ENCODE results near the gene CASZ1.

CASZ1 gene

DNA sequence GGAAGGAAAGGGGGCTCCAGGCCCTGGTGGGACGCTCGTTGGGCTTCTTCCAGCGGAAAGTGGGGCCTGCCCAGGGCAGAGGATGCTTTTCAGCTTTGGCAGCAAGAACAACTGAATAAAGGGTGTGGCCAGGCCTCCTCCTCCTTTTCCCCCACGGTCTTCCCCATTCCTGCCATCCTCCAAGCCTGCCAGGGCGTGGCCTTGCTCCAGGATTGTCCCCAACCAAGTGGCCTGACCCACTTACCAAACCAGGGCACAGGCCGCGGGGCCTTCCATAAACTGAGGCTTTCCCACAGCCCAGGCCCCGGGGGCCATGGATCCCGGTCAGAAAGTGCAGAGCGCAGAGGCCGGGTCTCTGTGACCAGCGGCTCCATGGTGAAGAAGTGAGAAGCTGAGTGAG lies 33.6 kb downstream of the CASZ1 start:
- WGBS, 2 experiments = 93 to 95% methylated on average over 12 of the region's 12 CpGs
- Histone ChIP-seq H3K4me1 (ENCODE audit: control insufficient read depth, insufficient read depth, low read length) (peaks cover 17% of the 10 kb centered on the region), H3K4me3 (ENCODE audit: insufficient read depth, low read depth, low read length) (no peak overlapping the region), H3K36me3 (ENCODE audit: control insufficient read depth, insufficient read depth, low read length) (no peaks in the 10 kb centered on the region), H3K9me3 (ENCODE audit: control insufficient read depth, low read length) (no peaks in the 10 kb centered on the region), H3K27me3 (ENCODE audit: control insufficient read depth, insufficient read depth, low read length, poor library complexity, severe bottlenecking) (no peaks in the 10 kb centered on the region), H3K27ac (ENCODE audit: insufficient read depth, low read depth, low read length, poor library complexity, severe bottlenecking) (no peak overlapping the region)

DNA sequence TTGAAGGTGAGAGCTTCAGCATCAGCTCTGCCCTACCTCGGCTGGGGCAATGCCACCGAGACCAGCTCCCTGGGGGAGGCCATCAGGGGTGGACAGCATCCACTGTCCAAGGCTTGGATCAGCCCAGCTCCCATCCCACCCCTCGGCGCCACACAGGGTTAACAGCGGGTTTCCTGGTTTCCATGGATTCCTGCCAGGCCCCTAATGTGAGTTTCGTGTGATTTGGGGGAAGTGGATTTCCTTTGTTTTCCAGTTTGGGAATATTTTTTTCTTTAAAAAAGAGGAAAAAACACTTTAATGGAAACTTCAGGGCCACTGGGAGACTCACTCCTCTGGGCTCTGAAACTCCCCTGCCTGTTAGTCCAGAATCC lies 34.3 kb downstream of the CASZ1 start:
- H3K4me3 ChIP-seq (ENCODE audit: insufficient read depth, low read depth, low read length) = no peak overlapping the region

DNA sequence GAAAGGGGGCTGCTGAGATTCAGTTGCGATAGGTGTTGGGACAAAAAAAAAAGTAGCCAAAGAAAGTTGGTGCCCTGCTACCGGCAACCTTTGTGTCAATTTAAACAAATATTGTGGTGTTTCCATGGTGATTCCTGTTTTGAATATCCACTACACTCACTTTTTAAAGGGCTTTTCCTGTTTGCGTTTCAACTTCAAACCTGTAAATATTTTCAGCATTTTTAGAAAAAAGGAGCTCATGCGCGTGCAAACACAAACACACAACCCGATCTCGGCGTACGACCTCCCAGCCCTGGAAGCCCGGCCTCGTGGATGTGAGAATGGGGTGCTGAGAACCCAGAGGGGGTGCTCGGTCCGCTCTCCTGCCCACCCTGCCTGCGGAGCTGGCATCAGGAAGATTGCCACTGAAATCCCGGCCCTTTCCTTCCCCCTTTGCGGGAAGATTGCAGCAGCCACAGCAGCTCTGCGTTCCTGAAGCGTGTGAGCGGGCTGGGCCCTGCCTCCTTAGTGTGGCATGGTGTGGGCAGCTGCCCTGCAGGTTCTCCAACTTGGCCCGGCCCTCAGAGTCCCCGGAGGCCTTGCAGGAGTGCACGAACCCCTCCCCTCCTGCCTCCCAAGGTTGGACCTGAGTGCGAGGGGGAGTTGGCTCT lies 34.8 kb downstream of the CASZ1 start:
- WGBS, 2 experiments = 88 to 91% methylated on average over 23 of the region's 23 CpGs
- Histone ChIP-seq H3K27ac (ENCODE audit: insufficient read depth, low read depth, low read length, poor library complexity, severe bottlenecking) (no peak overlapping the region), H3K27me3 (ENCODE audit: control insufficient read depth, insufficient read depth, low read length, poor library complexity, severe bottlenecking) (no peaks in the 10 kb centered on the region)

More for the DNA sequence above, 34.3 kb downstream of the CASZ1 start:
- no peaks in the 10 kb centered on the region for H3K36me3 ChIP-seq (ENCODE audit: control insufficient read depth, insufficient read depth, low read length)
- H3K9me3 ChIP-seq (ENCODE audit: control insufficient read depth, low read length) = no peaks in the 10 kb centered on the region
- H3K27ac ChIP-seq (ENCODE audit: insufficient read depth, low read depth, low read length, poor library complexity, severe bottlenecking) = no peak overlapping the region
- no peaks in the 10 kb centered on the region for H3K27me3 ChIP-seq (ENCODE audit: control insufficient read depth, insufficient read depth, low read length, poor library complexity, severe bottlenecking)
- WGBS, 2 experiments = 83 to 91% methylated on average over 6 of the region's 6 CpGs
- peaks cover 13% of the 10 kb centered on the region for H3K4me1 ChIP-seq (ENCODE audit: control insufficient read depth, insufficient read depth, low read length)

DNA sequence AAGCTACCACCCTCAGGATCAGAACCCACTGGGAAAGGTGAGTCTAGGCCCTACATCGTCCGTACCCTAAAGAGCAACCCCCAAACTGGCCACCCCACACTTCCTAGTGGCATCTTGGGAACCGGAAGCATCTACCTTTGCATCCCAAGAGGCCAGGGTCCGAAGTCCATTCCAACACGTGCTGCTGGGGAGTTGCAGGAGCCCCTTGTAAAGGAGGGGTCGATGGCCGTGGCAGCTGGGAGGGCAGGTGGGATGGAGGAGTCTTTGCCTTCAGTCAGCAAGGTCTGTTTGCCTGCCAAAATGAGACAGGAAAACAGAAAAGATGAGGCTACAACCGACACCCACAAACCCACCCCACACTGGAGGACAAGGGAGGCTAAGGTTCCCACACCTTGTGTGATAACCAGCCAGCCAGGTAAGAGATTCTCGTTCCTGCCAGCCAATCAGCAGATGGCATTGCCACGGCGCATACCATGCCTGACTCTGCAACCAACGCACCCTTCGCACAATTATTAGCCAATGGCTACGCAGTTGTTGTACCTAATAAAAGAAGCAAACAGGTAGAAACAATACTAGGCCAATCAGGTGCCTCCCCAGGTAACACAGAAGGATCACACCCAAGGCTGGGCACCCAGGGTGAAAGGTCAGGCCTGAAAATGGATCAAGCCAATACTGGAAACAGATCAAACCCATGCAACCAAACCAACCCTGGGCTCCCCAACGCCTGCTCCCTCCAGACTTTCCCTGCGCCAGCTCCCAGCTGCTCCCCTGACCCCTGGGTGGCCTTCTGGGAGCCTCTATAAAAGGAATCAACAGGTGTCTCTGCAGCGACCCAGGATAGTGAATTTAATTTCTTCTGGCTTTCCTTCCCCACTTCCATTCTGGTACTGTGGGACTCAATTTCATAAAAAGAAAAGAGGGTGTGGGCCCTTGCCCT lies 35.6 kb downstream of the CASZ1 start:
- no peaks in the 10 kb centered on the region for H3K9me3 ChIP-seq (ENCODE audit: control insufficient read depth, low read length)
- 91 to 94% methylated on average over 17 of the region's 17 CpGs for WGBS, 2 experiments
- H3K36me3 ChIP-seq (ENCODE audit: control insufficient read depth, insufficient read depth, low read length) = no peaks in the 10 kb centered on the region
- H3K27me3 ChIP-seq (ENCODE audit: control insufficient read depth, insufficient read depth, low read length, poor library complexity, severe bottlenecking) = no peaks in the 10 kb centered on the region
- H3K4me1 ChIP-seq (ENCODE audit: control insufficient read depth, insufficient read depth, low read length) = peaks cover 25% of the 10 kb centered on the region
- no peak overlapping the region for H3K4me3 ChIP-seq (ENCODE audit: insufficient read depth, low read depth, low read length)
- H3K27ac ChIP-seq (ENCODE audit: insufficient read depth, low read depth, low read length, poor library complexity, severe bottlenecking) = no peak overlapping the region

More for the DNA sequence above, 34.8 kb downstream of the CASZ1 start:
- Histone ChIP-seq H3K9me3 (ENCODE audit: control insufficient read depth, low read length) (no peaks in the 10 kb centered on the region), H3K4me1 (ENCODE audit: control insufficient read depth, insufficient read depth, low read length) (peaks cover 17% of the 10 kb centered on the region), H3K4me3 (ENCODE audit: insufficient read depth, low read depth, low read length) (no peak overlapping the region), H3K36me3 (ENCODE audit: control insufficient read depth, insufficient read depth, low read length) (no peaks in the 10 kb centered on the region)

DNA sequence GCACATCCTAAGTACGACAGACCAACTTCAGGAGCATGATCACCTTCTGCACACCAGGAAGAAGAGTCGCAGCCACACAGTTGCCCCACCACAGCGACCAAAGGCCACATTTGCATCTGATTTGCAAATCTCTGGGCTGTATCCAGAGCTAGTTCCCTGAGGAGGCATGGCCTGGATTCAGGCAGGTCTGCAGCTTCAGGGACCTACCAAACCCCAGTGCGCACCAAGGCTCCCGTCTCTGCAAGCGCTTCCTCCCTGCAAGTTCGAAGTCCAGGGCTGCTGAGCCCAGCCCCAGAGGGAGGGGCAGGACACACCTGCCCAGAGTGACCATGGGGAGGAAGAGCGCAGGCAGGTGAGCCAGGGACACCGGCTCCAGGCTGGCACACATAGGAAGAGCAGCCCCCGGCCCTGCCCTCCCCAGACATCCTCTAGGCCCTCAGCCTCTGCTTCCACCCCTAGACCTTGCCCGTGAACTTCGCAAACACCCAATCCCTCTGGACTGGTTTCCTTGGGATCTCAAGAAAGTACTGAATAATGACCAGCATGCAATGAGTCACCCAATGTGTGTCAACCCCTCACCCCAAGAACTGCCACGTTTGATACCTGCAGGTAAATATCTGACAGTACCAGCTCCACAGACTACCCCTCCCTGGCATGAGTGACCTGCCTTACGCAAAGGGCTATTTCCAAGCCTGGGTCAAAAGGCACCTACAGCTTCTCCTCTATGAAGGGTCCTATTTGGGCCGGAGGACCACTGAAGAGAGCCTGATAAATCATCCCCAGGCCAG lies 36.8 kb downstream of the CASZ1 start:
- no peaks in the 10 kb centered on the region for H3K27me3 ChIP-seq (ENCODE audit: control insufficient read depth, insufficient read depth, low read length, poor library complexity, severe bottlenecking)
- no peak overlapping the region for H3K27ac ChIP-seq (ENCODE audit: insufficient read depth, low read depth, low read length, poor library complexity, severe bottlenecking)
- WGBS, 2 experiments = 87 to 88% methylated on average over 15 of the region's 15 CpGs
- peaks cover 27% of the 10 kb centered on the region for H3K4me1 ChIP-seq (ENCODE audit: control insufficient read depth, insufficient read depth, low read length)
- H3K4me3 ChIP-seq (ENCODE audit: insufficient read depth, low read depth, low read length) = no peak overlapping the region
- no peaks in the 10 kb centered on the region for H3K36me3 ChIP-seq (ENCODE audit: control insufficient read depth, insufficient read depth, low read length)
- H3K9me3 ChIP-seq (ENCODE audit: control insufficient read depth, low read length) = no peaks in the 10 kb centered on the region

DNA sequence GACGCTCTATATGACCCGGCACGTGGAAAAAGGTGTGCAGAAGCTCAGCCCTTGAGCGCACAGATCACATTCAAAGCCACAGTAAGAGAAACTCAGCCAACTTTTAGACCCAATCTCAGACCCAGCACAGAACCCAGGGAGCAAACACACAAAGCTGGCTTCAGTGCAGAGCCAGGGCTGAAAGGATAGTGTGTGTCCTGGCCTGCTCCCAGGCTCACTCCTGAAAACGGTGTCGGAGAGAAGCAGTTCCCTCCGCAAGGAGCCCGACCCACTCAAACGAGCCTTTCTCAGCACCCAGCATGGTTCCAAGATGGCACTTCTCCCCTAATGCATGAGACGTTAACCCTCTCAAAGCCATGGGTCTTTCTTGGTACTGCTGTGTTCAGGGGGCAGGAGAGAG lies 39.6 kb downstream of the CASZ1 start:
- no peaks in the 10 kb centered on the region for H3K27me3 ChIP-seq (ENCODE audit: control insufficient read depth, insufficient read depth, low read length, poor library complexity, severe bottlenecking)
- no peak overlapping the region for H3K27ac ChIP-seq (ENCODE audit: insufficient read depth, low read depth, low read length, poor library complexity, severe bottlenecking)
- no peaks in the 10 kb centered on the region for H3K9me3 ChIP-seq (ENCODE audit: control insufficient read depth, low read length)
- WGBS, 2 experiments = 44 to 45% methylated on average over 10 of the region's 10 CpGs
- no peaks in the 10 kb centered on the region for H3K36me3 ChIP-seq (ENCODE audit: control insufficient read depth, insufficient read depth, low read length)
- H3K4me3 ChIP-seq (ENCODE audit: insufficient read depth, low read depth, low read length) = no peak overlapping the region
- H3K4me1 ChIP-seq (ENCODE audit: control insufficient read depth, insufficient read depth, low read length) = peaks cover 32% of the 10 kb centered on the region

DNA sequence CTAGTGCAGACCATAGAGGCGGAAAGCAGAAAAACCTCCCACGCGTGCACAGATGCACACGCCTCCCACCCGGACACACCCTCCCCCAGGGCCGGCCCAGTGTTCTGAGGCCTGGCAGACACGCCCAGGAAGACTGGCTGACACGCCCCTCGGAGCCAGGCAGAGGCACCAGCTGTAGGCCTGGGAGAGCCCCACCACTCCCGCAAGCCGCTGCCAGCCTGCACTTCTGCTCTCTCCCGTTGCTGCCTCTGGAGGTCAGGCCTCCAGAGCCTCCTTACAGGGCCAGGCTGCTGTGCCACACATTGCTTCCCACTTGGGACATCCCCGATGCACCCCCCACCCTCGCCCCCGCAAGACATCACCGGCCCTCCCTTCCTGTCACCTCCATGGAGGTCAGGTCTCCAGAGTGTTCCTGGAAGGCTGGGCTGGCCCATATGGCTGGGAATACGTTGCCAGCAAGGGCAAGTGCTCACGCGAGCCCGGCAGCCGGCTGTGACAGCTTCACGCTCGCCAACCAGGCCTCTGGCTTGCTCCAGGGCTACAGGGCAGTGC lies 40.4 kb downstream of the CASZ1 start:
- 86% methylated on average over 23 of the region's 23 CpGs for WGBS, 2 experiments
- Histone ChIP-seq H3K27ac (ENCODE audit: insufficient read depth, low read depth, low read length, poor library complexity, severe bottlenecking) (no peak overlapping the region), H3K4me1 (ENCODE audit: control insufficient read depth, insufficient read depth, low read length) (peaks cover 25% of the 10 kb centered on the region), H3K9me3 (ENCODE audit: control insufficient read depth, low read length) (no peaks in the 10 kb centered on the region), H3K27me3 (ENCODE audit: control insufficient read depth, insufficient read depth, low read length, poor library complexity, severe bottlenecking) (no peaks in the 10 kb centered on the region), H3K36me3 (ENCODE audit: control insufficient read depth, insufficient read depth, low read length) (no peaks in the 10 kb centered on the region), H3K4me3 (ENCODE audit: insufficient read depth, low read depth, low read length) (no peak overlapping the region)

DNA sequence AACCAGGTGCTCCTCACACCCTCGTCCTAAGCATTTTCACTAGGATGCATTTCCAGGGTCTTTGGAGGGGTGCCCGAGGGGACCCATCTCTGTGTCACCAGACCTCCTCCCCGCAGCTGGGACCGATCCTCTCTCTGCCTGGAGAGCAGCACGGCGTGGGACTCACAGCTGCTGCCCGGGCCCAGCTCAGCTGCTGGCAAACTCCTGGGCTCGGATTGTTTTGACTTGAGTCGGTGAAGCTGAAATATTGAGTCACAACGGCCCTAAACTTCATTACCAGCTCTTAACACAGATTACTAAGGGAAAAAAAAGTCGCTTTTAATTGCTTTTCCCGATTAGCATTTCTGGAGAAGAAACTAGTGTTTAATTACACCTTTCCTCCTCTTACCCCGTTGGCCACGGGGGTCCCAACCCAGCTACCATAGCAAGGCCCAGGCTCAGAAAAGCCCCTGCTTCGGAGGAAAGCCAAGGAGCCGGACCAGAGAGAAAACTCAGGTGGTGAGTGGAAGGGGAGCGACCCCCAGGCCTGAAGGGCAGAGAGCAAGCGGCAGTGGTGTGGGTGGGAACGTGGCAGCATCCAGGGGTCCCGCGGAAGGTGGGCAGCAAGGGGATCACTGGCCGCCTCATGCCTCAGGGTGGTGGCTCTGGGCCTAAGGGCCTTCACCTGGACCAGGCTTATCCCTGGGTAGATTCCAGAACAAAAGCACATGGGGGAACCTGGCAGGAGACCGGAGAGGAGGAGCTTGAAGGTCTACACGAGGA lies 41.7 kb downstream of the CASZ1 start:
- Histone ChIP-seq H3K27me3 (ENCODE audit: control insufficient read depth, insufficient read depth, low read length, poor library complexity, severe bottlenecking) (no peaks in the 10 kb centered on the region), H3K36me3 (ENCODE audit: control insufficient read depth, insufficient read depth, low read length) (no peaks in the 10 kb centered on the region)
- 88 to 90% methylated on average over 24 of the region's 24 CpGs for WGBS, 2 experiments

DNA sequence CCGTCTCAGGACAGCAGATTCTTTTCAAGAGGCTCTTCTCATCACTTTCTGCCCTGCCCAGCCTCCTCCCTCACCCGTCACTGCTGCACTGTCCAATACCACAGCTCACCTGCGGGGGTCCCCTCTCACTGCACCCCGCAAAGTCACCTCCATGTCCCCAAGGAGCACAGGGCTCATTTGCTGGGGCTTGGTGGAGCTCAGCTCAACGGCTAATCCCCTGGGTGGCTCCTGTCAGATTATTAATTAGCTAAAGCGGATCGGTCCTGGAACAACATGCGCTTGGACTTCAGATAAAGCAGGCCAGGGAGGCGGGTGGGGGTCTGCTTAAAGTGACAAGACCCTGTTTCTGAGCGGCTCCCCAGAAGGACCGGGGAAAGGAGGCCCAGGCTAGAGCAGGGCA lies 43.1 kb downstream of the CASZ1 start:
- no peaks in the 10 kb centered on the region for H3K9me3 ChIP-seq (ENCODE audit: control insufficient read depth, low read length)
- no peaks in the 10 kb centered on the region for H3K36me3 ChIP-seq (ENCODE audit: control insufficient read depth, insufficient read depth, low read length)
- 78 to 82% methylated on average over 11 of the region's 11 CpGs for WGBS, 2 experiments
- H3K27ac ChIP-seq (ENCODE audit: insufficient read depth, low read depth, low read length, poor library complexity, severe bottlenecking) = no peak overlapping the region
- H3K4me1 ChIP-seq (ENCODE audit: control insufficient read depth, insufficient read depth, low read length) = peaks cover 25% of the 10 kb centered on the region
- H3K27me3 ChIP-seq (ENCODE audit: control insufficient read depth, insufficient read depth, low read length, poor library complexity, severe bottlenecking) = no peaks in the 10 kb centered on the region
- H3K4me3 ChIP-seq (ENCODE audit: insufficient read depth, low read depth, low read length) = no peak overlapping the region

More for the DNA sequence above, 41.7 kb downstream of the CASZ1 start:
- Histone ChIP-seq H3K9me3 (ENCODE audit: control insufficient read depth, low read length) (no peaks in the 10 kb centered on the region), H3K4me3 (ENCODE audit: insufficient read depth, low read depth, low read length) (no peak overlapping the region), H3K27ac (ENCODE audit: insufficient read depth, low read depth, low read length, poor library complexity, severe bottlenecking) (no peak overlapping the region), H3K4me1 (ENCODE audit: control insufficient read depth, insufficient read depth, low read length) (peaks cover 25% of the 10 kb centered on the region)
